AML-193 (cell line): ENCODE measurements around the gene POLR2J2.
"Not testable (repeated sequence)": the region's sequence is repeated elsewhere in the genome, so short reads cannot be mapped to it uniquely, and the experiment has no call there.

Source experiments
- DNase-seq, 2 experiments: peaks; one replicate each; lab custom pipeline; 2025; lab: John Stamatoyannopoulos, UW

Gene POLR2J2

DNA sequence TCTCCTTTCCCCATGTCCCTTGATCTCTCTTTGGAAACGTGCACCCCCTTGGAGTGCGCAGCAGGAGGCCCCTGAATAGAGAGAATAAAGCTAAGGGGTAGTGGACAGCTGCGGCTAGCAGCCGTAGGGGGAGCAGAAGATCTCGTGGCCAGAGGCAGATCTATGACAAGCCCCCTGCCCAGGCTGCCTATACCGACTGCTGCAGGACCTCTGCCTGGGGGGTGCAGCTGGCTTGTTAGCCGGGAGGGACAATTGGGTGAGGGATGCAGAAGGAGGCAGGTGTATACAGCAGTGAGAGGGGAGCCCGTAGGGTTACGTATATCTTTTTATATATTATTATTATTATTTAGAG lies 469 bp upstream of the POLR2J2 start:
- DNase-seq: not testable (repeated sequence)

DNA sequence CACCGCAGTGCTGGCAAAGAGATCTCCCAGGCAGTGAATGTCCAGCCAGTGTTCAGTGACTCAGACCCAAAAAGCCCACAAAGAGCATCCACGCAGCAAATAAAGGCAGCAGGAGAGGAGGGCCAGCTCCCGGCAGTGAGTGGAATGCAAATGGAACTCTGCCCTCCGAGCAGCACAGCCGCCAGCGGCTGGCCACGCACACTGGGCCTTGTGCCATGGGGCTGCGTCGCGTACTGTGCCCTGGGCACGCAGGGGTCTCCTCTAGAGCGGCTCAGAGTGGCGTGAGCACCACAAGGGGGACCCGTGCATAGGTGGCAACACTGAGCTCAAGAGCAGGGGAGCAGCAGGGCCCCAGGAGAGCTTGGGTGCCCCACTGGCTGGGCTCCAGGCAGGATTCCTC lies 3.9 kb downstream of the POLR2J2 start:
- DNase-seq: not testable (repeated sequence)

DNA sequence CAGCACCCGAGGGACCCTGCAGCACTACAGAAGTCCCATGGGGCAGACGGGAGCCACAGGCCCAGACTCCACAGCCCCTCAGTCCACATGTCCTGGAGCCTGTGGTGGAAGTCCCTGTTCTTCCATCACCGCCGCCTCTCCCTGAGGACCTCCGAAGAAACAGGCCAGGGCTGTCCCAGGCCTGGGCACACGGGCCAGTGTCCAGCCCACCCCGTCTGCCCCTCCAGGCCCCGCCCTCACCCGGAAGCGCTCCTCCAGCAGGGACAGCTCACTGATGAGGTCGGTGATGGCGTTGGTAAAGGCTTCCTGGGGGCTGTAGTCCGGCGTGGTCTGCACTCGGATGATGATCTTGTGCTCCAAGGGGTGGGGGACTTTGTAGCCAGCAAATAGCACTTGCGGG lies 4.6 kb downstream of the POLR2J2 start:
- not testable (repeated sequence) for DNase-seq

DNA sequence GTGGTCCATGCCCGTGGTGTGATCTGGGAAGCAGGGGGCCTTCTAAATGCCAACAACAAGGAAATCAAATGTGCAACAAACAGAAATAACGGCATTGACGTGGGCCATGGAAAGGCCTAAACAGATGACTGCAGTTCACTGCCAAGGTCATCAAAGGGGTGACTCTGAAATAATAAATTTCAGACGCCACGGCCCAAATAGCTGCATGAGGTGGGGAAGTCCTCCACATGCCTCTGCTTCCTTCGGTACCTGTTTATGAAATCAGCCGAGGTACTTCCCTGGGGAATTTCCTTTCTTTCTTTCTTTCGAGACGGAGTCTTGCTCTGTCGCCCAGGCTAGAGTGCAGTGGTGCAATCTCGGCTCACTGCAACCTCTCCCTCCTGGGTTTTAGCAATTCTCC lies 6.7 kb downstream of the POLR2J2 start:
- DNase-seq: not testable (repeated sequence)

DNA sequence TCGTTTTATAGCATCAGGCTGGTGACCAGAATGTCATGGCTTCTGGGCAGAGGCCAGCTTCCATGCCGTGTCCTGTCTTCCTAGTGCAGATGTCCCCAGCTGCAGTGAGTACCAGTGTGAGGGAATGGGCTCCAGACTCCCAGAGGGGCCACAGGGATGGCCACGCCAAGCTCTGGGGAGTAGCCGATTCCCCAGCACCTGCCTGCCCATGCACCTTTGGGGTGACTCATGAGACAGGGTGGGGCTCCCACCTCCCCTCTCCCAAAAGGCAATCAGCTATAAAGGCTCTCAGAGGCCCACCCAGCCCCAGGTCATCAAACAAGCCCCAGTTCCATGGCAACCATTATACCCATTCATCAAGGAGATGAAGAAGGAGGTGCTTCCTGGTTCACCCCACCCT lies 21.5 kb downstream of the POLR2J2 start, which contains the start of gene SPDYE2B:
SPDYE2B (plus strand) TSS at position 396 of the 400 bp plus-strand sequence. CDS start 2,030 bp downstream, outside the sequence.
- not testable (repeated sequence) for DNase-seq

DNA sequence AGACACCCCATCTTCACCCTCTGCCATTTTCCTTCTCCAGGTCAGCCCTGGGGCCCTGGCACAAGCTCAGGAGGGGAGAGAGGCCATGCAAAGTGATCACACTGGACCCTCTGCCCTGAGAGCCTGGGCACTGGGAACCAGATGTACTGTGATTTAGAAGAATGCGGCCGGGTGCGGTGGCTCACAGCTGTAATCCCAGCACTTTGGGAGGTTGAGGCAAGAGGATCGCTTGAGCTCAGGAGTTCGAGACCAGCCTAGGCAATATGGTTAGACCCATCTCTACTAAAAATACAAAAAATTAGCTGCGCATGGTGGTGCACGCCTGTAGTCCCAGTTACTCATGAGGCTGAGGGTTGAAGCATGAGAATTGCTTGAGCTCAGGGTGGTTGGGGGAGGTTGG lies 23.6 kb downstream of the POLR2J2 start:
- not testable (repeated sequence) for DNase-seq

DNA sequence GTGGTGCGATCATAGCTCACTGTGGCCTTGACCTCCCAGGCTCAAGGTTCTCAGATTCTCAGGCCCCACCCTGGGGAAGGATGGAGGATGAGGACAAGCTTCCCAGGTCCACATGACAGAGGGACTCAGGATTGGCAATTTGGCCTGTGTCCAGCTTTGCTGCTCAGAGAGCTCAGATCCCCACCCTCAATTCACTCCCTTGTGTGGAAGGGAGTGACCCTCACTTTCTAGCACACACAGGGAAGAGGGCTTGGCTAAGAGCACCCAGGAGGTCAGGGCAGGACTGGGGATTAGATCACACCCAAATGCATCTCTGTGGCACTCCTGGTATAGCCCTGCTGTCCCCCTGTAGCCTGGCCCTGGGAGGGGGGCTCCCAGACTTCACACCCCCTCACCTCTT lies 28.1 kb downstream of the POLR2J2 start:
- DNase-seq: not testable (repeated sequence)

DNA sequence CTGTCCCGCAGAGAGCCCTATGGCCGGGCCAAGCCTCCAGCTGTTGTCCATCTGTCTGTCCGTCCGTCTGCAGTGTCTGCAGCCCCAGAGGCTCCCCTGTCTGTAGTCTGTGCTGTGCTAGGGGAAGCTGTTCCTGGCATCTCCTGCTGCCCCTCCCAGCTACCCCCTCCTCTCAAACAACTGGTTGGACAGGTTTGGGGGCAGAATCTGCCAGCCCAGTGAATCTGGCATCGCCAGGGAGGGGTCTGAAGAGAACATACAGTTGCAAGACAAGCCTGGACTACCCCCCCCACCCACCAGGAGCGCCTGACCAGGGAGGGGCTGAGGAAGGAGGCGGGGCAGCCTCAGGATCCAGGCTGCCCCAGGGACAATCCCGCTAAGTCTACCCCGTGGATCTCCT lies 28.8 kb downstream of the POLR2J2 start, which contains the start of gene UPK3BL1:
UPK3BL1 (minus strand) TSS at position 101 of the 400 bp plus-strand sequence; CDS start at position 51, 50 bp downstream.
- DNase-seq: not testable (repeated sequence)

DNA sequence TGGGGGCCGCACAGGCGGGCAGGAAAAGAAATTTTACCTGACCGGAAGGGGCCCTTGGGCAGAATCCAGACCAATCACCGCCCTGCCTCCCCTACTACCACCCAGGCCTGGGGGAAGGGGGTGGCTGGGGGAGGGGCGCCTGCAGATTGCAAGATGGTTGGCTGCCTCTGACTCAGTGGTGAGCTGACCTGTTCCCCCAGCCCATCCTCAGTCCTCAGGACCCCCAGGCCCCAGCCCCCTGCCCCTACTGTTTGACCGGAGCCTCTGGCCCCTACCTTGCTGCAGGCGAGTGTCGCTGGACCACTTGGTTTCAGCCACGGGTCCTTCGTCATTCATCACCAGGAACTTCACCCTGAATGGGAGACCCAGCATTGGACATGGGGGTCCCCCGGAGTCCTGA lies 32.6 kb downstream of the POLR2J2 start:
- not testable (repeated sequence) for DNase-seq

DNA sequence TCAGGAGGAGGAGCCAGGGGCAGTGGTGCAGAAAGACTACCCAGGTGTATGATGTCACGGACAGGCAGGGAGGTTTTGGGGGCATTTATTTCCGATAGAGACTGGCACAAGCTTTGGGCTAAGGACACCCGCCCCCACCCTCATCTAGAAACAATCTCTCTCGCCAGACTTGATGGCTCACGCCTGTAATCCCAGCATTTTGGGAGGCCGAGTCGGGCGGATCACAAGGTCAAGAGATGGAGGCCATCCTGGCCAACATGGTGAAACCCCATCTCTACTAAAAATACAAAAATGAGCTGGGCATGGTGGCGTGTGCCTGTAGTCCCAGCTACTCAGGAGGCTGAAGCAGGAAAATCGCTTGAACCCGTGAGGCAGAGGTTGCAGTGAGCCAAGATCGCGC lies 34.5 kb downstream of the POLR2J2 start:
- not testable (repeated sequence) for DNase-seq

DNA sequence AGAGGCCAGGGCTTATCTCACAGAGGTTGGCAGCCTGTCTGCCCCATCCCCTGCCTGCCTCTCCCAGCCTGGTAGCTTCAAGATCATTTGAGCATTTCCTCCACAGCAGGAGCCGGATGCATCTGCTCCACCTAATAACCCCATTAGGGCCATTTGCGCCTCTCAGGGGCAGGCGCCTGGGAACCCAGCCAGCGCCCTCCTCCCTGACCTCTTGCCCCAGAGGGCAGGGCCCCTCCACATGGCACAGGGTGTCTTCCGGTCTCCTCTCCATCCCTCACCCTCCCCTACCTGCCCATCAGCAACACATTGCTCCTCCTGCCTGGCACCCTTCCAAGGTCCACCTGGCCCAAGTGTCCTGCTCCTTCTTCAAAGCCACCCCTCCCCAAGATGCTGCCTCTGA lies 36.1 kb downstream of the POLR2J2 start:
- not testable (repeated sequence) for DNase-seq

DNA sequence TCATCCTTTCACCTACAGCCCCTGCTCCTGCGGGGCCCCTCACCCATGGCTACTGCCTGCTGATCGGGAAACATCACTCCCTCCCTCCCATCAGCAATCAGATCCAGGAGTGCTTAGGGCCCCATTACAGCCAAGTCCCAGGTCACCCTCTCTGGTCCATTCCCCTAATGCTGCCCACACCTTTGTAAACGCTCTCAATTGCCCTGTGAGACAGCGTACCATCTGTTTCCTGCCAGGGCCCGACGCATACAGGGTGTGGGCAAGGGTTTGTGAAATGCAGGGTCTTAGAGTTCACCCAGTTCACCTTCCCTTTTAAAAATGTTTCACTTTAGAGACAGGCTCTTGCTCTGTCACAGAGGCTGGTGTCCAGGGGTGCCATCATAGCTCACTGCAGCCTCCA lies 37.2 kb downstream of the POLR2J2 start:
- not testable (repeated sequence) for DNase-seq

DNA sequence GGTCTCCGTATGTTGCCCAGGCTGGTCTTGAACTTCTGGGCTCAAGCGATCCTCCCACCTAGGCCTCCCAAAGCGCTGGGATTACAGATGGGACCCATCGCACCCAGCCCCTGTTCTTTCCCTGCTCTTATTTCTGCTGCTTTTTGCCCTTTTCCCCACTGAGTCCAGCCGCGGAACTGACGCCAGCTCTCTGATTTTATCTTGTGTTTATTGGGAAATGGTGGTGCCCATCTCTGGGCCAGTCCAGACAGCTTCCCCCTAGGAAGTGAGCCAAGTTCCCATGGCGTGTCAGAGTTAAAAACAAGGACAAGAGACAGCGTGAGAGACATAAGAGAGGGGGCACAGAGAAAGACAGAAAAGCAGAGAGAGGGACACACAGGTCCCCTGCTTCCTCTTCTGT lies 40.8 kb downstream of the POLR2J2 start:
- DNase-seq: not testable (repeated sequence)

DNA sequence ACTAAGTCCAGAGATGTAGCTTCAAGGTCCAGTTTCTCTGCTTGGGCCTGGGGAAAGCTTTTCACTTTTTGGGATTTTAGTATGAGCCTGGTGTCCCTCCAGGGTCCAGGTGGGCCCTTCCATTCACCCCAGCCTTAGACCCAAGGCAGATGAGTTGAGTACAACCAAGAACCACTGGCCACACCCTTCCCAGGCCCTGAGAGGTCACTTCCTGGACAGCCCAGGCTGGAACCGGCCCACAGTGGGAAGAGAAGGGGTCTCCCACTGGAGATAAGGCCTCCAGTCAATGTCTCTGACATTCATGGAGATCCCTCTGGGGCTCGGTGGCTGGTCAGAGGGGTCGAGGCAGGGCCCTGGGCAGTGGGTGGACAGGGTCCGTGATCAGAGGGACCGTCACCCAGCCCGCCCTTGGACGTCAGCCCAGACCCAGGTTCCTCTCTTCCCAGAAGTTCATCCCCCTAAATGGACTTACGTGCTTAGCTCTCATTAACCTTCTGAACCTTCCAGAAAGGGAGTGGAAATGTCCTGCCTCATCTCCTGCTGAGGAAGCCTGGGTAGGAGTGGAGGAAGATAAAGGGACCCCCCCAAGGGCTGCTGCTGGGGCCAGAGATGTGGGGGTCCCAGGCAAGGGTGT lies 44.1 kb downstream of the POLR2J2 start:
- DNase-seq: not testable (repeated sequence)

DNA sequence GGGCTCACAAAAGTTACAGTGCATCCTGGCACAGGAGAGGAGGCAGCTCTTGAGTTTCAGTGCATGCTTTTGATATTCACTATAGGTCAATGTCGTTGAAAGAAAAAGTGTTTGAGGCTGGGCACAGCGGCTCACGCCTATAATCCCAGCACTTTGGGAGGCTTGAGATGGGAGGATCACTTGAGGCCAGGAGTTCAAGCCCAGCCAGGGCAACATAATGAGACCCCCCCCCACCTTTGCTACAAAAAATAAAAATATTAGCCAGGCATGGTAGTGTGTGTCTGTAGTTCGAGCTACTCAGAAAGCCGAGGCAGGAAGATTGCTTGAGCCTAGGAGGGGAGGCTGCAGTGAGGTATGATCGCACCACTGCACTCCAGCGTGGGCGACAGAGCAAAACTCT lies 53.3 kb downstream of the POLR2J2 start:
- not testable (repeated sequence) for DNase-seq

DNA sequence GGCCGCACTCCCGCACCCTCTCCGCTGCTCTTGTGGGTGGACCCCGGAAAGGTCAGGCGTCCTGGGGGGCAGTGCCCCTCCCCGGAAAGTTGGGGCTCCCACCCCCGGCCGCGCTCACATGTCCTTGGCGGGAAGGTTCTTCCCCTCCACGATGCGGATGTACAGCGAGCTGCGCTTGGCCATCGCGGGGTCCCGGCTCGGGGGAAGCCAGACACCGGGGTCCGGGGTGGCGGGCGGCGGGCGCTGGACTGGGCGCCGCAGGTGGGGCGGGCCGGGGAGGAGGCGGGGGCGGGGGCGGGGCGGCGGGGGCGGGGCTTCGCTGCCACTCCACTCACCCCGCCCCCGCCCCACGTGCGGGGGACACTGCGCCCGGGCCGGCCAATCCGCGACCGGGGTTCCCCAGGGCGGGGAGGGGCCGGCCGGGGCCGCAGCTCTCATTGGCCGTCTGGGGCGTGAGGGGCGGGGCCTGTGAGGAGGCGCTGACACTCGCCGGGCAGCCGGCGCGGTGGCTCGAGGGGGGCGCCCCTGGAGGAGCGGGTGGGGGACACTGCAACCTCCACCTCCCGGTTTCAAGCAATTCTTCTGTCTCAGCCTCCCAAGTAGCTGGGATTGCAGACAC lies 54.8 kb downstream of the POLR2J2 start, which contains the start of gene RASA4:
RASA4 (minus strand) TSS at position 250 of the 619 bp plus-strand sequence; CDS start at position 183, 67 bp downstream.
- not testable (repeated sequence) for DNase-seq
